IMR-90 (cell line): ENCODE results near the gene CYTH2.

Experiments
- FOS ChIP-seq: fragments of 150-350 bp; IDR thresholded peaks from 2 replicates; pipeline ENCODE4 v1.6.1; 2016; ENCODE audit warnings: low read depth, low read length
- POLR2A ChIP-seq: IDR thresholded peaks from 2 replicates; pipeline ENCODE4 v1.6.1; 2012; ENCODE audit warnings: mild to moderate bottlenecking, low read depth, low read length
- RAD21 ChIP-seq: IDR thresholded peaks from 2 replicates; pipeline ENCODE4 v1.6.1; 2012; ENCODE audit warnings: low read length, improper control_type of control experiment
- TF ChIP-seq, protein P1 (sequence below): conservative IDR thresholded peaks from 2 replicates; pipeline ENCODE4 v1.5.1; 2012; ENCODE audit warnings: mild to moderate bottlenecking, low read depth, low read length, improper control_type of control experiment
- TF ChIP-seq, protein P2 (sequence below): fragments of 150-350 bp; IDR thresholded peaks from 2 replicates; pipeline ENCODE4 v1.6.1; 2017; ENCODE audit warnings: mild to moderate bottlenecking, antibody characterized with exemption, low read length, low read depth
- TF ChIP-seq, protein P3 (sequence below): fragments of 150-350 bp; IDR thresholded peaks from 2 replicates; pipeline ENCODE4 v1.6.1; 2016; ENCODE audit warnings: low read depth, mild to moderate bottlenecking, low read length, moderate library complexity, borderline replicate concordance

DNA sequence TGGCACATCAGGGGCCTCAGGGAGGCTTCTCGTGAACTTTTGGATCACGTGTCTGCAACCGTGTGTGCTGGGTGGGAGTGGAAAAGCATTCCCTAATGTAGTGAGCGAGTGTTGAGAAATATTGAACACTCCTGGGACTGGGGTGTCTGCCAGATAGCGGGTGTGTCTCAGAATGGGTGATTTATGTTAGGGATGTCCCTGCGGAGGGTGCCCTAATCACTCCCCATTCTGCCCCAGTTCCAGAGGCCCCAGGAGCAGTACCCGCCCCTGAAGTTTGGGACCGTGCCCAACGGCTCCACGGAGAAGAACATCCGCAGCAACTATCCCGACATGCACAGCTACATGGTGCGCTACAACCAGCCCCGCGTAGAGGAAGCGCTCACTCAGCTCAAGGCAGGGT lies 47.6 kb upstream of the CYTH2 start:
- TF ChIP-seq, protein P1, sequence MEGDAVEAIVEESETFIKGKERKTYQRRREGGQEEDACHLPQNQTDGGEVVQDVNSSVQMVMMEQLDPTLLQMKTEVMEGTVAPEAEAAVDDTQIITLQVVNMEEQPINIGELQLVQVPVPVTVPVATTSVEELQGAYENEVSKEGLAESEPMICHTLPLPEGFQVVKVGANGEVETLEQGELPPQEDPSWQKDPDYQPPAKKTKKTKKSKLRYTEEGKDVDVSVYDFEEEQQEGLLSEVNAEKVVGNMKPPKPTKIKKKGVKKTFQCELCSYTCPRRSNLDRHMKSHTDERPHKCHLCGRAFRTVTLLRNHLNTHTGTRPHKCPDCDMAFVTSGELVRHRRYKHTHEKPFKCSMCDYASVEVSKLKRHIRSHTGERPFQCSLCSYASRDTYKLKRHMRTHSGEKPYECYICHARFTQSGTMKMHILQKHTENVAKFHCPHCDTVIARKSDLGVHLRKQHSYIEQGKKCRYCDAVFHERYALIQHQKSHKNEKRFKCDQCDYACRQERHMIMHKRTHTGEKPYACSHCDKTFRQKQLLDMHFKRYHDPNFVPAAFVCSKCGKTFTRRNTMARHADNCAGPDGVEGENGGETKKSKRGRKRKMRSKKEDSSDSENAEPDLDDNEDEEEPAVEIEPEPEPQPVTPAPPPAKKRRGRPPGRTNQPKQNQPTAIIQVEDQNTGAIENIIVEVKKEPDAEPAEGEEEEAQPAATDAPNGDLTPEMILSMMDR = no peak
- TF ChIP-seq RAD21 = no peak
- TF ChIP-seq, protein P2, sequence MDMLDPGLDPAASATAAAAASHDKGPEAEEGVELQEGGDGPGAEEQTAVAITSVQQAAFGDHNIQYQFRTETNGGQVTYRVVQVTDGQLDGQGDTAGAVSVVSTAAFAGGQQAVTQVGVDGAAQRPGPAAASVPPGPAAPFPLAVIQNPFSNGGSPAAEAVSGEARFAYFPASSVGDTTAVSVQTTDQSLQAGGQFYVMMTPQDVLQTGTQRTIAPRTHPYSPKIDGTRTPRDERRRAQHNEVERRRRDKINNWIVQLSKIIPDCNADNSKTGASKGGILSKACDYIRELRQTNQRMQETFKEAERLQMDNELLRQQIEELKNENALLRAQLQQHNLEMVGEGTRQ = no peak
- no peak for TF ChIP-seq POLR2A
- no peak for TF ChIP-seq FOS
- TF ChIP-seq, protein P3, sequence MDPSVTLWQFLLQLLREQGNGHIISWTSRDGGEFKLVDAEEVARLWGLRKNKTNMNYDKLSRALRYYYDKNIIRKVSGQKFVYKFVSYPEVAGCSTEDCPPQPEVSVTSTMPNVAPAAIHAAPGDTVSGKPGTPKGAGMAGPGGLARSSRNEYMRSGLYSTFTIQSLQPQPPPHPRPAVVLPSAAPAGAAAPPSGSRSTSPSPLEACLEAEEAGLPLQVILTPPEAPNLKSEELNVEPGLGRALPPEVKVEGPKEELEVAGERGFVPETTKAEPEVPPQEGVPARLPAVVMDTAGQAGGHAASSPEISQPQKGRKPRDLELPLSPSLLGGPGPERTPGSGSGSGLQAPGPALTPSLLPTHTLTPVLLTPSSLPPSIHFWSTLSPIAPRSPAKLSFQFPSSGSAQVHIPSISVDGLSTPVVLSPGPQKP = no peak
